Measurements from ENCODE around the gene PDCD2L. TPM values are rescaled to one million over a fixed set of nuclear protein-coding genes. Genes with fewer than 3 reads are reported as not detected.

Gene PDCD2L
- total RNA-seq, 1 donor from 2014 or later, result 24.5 TPM

- H3K27me3 ChIP-seq (ENCODE audit: control insufficient read depth, insufficient read depth, low read length), result no peaks in the 10 kb centered on the region
- TF ChIP-seq CTCF (IDR thresholded peaks at IDR 0.05; ENCODE audit: insufficient read depth, low read length, severe bottlenecking), result no peak
- no peak overlapping the region for H3K4me3 ChIP-seq (ENCODE audit: low read depth, low read length)
- DNase-seq (ENCODE audit: low read depth), result no peak
- peaks cover 31% of the 10 kb centered on the region for H3K36me3 ChIP-seq (ENCODE audit: control insufficient read depth, insufficient read depth, low read length)
- FAIRE-seq, result no peak
These were observed 34.1 kb upstream of the PDCD2L start for GRCh38 chr19:34370117-34370516.

DNA sequence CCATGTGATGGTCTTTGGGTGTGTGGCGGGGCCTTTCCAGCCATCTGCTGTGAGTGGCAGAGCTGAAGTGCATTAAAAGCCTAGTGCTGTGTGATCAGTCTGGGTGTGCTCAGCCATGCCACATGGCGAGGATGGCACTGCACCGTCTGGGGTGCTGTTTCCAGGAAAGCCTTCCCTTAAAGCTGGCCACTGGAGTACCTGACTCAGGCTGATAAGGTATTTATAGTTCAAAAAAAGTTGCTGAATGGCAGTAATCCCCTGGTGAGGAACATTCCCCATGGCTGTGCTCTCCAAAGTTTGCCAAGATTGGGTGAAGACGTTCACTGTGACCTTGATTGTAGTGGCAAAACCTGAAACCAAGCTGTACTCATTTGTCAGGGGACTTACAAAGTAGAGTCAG, 33.2 kb upstream of the PDCD2L start:
- FAIRE-seq, result no peak
- no peak for DNase-seq (ENCODE audit: low read depth)
- no peak overlapping the region for H3K4me3 ChIP-seq (ENCODE audit: low read depth, low read length)
- no peak for TF ChIP-seq CTCF (IDR thresholded peaks at IDR 0.05; ENCODE audit: insufficient read depth, low read length, severe bottlenecking)
- H3K27me3 ChIP-seq (ENCODE audit: control insufficient read depth, insufficient read depth, low read length), result no peaks in the 10 kb centered on the region
- peaks cover 37% of the 10 kb centered on the region for H3K36me3 ChIP-seq (ENCODE audit: control insufficient read depth, insufficient read depth, low read length)

- Histone ChIP-seq H3K4me3 (ENCODE audit: low read depth, low read length) (no peak overlapping the region), H3K27me3 (ENCODE audit: control insufficient read depth, insufficient read depth, low read length) (no peaks in the 10 kb centered on the region), H3K36me3 (ENCODE audit: control insufficient read depth, insufficient read depth, low read length) (peaks cover 36% of the 10 kb centered on the region)
- DNase-seq (ENCODE audit: low read depth) (no peak), FAIRE-seq (no peak)
- no peak for TF ChIP-seq CTCF (IDR thresholded peaks at IDR 0.05; ENCODE audit: insufficient read depth, low read length, severe bottlenecking)
These were observed 30.5 kb upstream of the PDCD2L start for GRCh38 chr19:34373601-34374288.

DNA sequence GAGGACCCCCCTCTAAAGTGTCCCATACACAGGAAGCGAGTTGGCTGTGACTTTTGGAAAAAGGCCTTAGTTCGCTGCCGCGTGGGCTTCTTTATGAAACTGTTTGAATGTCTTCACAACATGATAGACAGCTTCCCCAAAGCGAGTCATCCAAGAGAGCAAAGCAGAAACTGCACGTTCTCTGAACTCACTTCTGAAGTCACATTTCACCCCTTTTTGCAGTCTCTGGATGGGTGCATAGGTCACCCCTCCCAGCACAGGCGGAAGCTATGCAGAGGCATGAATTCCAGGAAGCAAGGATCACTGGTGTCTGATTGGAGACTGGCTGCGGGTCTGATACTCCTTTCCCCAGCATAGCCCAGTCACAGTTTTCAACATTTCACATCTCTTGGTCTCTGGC, 28.6 kb upstream of the PDCD2L start:
- no peak for DNase-seq (ENCODE audit: low read depth)
- Histone ChIP-seq H3K27me3 (ENCODE audit: control insufficient read depth, insufficient read depth, low read length) (no peaks in the 10 kb centered on the region), H3K36me3 (ENCODE audit: control insufficient read depth, insufficient read depth, low read length) (peaks cover 37% of the 10 kb centered on the region), H3K4me3 (ENCODE audit: low read depth, low read length) (no peak overlapping the region)
- FAIRE-seq, result no peak
- TF ChIP-seq CTCF (IDR thresholded peaks at IDR 0.05; ENCODE audit: insufficient read depth, low read length, severe bottlenecking), result no peak

GRCh38 chr19:34380639-34381241, 23.5 kb upstream of the PDCD2L start:
- H3K27me3 ChIP-seq (ENCODE audit: control insufficient read depth, insufficient read depth, low read length), result no peaks in the 10 kb centered on the region
- FAIRE-seq (no peak), DNase-seq (ENCODE audit: low read depth) (no peak)
- H3K4me3 ChIP-seq (ENCODE audit: low read depth, low read length), result no peak overlapping the region
- peaks cover 65% of the 10 kb centered on the region for H3K36me3 ChIP-seq (ENCODE audit: control insufficient read depth, insufficient read depth, low read length)
- TF ChIP-seq CTCF (IDR thresholded peaks at IDR 0.05; ENCODE audit: insufficient read depth, low read length, severe bottlenecking), result no peak
